ENCODE results near the gene HELQ. TPM values are rescaled to one million over a fixed set of nuclear protein-coding genes. Genes with fewer than 3 reads are reported as not detected.

Gene HELQ
- total and polyA plus RNA-seq, 10 of the 15 experiments (the other 5 are each of a cell fraction or from before 2014, with no cell fraction given) = 4.5 to 13.3 (median 10.6) TPM

DNA sequence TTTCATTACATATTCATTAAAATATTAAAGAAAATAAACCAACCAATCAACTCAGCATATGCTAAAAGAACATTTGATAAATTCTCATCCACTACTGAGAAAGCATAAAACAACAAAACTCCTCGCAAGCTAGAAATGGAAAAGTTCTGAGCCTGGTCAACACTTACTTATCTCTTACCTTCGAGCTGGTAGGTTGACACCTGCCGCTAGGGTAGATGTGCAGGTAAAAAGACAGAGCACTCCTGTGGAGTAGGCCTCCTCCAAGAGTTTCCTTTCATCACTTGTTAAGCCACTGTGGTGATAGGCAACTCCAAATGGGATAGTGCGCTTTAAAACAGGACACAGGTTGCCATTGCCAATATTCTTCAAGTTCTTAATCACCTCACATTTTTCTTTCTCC is 18.9 kb downstream of the HELQ start:
- in situ Hi-C loops (cut with MboI) = no loop called here

DNA sequence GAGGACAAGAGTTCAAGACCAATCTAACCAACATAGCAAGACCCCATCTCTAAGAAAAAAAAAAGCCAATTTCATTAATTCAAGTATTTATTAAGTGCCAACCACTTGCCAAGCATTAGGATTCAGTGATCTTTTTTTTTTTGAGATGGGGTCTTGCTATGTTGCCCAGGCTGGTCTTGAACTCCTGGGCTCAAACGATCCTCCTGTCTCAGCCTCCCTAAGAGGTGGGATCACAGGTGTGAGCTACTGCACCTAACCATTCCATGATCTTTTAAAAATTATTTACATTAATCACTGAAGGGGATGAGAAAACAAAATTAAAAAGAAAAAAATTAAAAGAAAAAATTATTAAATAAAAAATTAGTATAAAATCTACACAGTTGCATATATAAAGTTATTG is 24.4 kb downstream of the HELQ start:
- Histone ChIP-seq H3K9ac (ENCODE audit: control insufficient read depth, insufficient read depth, low read length) (no peak overlapping the region), H2AFZ (ENCODE audit: control insufficient read depth, low read depth, low read length) (no peak overlapping the region), H3K4me1 (ENCODE audit: control insufficient read depth, insufficient read depth, low read length) (no peaks in the 10 kb centered on the region), H3K36me3 (ENCODE audit: control insufficient read depth in 2 of 2, insufficient read depth in 2 of 2, low read length in 1 of 2) (peaks cover 0 to 8% of the 10 kb centered on the region in 2 experiments; a peak in 1 of 4 replicates), H3K79me2 (ENCODE audit: control insufficient read depth, insufficient read depth, low read length) (no peaks in the 10 kb centered on the region), H4K20me1 (ENCODE audit: control insufficient read depth, insufficient read depth) (no peaks in the 10 kb centered on the region), H3K27ac (ENCODE audit: control insufficient read depth, insufficient read depth) (no peak overlapping the region), H3K4me3 (no peak overlapping the region), H3K9me3 (replicated peaks; ENCODE audit: control insufficient read depth, insufficient read depth, low read length) (no peaks in the 10 kb centered on the region), H3K27me3 (replicated peaks in 1 of 2; ENCODE audit: control insufficient read depth in 2 of 2, insufficient read depth in 2 of 2, low read length in 1 of 2) (no peaks in the 10 kb centered on the region), H3K4me2 (ENCODE audit: control insufficient read depth, insufficient read depth) (no peak overlapping the region)
- ChIA-PET RAD21 (ENCODE audit: unreplicated experiment) (no interaction called here), CTCF (no interaction called here), POLR2A (no interaction called here), SMC1A (ENCODE audit: uncharacterized antibody, unreplicated experiment) (no interaction called here)
- FAIRE-seq = no peak
- no TSS peak for BruUV-seq (replicated peaks)
- intact Hi-C loops (cut with micrococcal nuclease; ENCODE audit: unreplicated experiment) (no loop called here), in situ Hi-C loops (cut with MboI) (no loop called here)
- ATAC-seq = no peak
- WGBS (ENCODE audit: insufficient coverage, insufficient replicate concordance, low lambda C conversion rate, missing lambda C conversion rate) = 100% methylated on average over 1 of the region's 1 CpG
- DNase-seq (ENCODE audit: low read depth, low spot score) = no peak
- TF ChIP-seq HDAC6 (IDR thresholded peaks at IDR 0.05; ENCODE audit: unreplicated experiment) (no peak), MYC (IDR thresholded peaks at IDR 0.05; ENCODE audit: insufficient read depth, insufficient read length, insufficient replicate concordance, low read length, severe bottlenecking) (no peak), RCOR1 (conservative IDR thresholded peaks at IDR 0.05; ENCODE audit: low read depth, low read length) (no peak), USF2 (IDR thresholded peaks at IDR 0.05; ENCODE audit: borderline replicate concordance, low read depth, low read length) (no peak), SP1 (IDR thresholded peaks at IDR 0.05; ENCODE audit: low read depth, low read length) (no peak), HDGF (IDR thresholded peaks at IDR 0.05) (no peak), BHLHE40 (IDR thresholded peaks at IDR 0.05; ENCODE audit: borderline replicate concordance in 1 of 2, low read depth in 2 of 2, low read length in 1 of 2) (no peak), YY1 (IDR thresholded peaks at IDR 0.05; ENCODE audit: low read depth, low read length) (no peak), CBX3 (IDR thresholded peaks at IDR 0.05; ENCODE audit: borderline replicate concordance, low read depth) (no peak)

More for the DNA sequence above, 18.9 kb downstream of the HELQ start:
- ChIA-PET POLR2A (interaction anchor here (0.6 kb wide), 1 partner anchor 38 kb away, joined by 3 read pairs; no protein-coding TSS in a partner anchor), CTCF (no interaction called here), SMC1A (ENCODE audit: uncharacterized antibody, unreplicated experiment) (interaction anchor here (0.7 kb wide), 1 partner anchor 13 kb away, joined by 4 read pairs; no protein-coding TSS in a partner anchor), RAD21 (ENCODE audit: unreplicated experiment) (no interaction called here)
- WGBS (ENCODE audit: insufficient coverage, insufficient replicate concordance, low lambda C conversion rate, missing lambda C conversion rate) = 96% methylated on average over 4 of the region's 4 CpGs
- Histone ChIP-seq H3K36me3 (ENCODE audit: control insufficient read depth in 2 of 2, insufficient read depth in 2 of 2, low read length in 1 of 2) (peaks cover 0 to 8% of the 10 kb centered on the region in 2 experiments; a peak in 1 of 4 replicates), H3K27ac (ENCODE audit: control insufficient read depth, insufficient read depth) (no peak overlapping the region), H3K79me2 (ENCODE audit: control insufficient read depth, insufficient read depth, low read length) (no peaks in the 10 kb centered on the region), H3K27me3 (replicated peaks in 1 of 2; ENCODE audit: control insufficient read depth in 2 of 2, insufficient read depth in 2 of 2, low read length in 1 of 2) (no peaks in the 10 kb centered on the region), H3K4me2 (ENCODE audit: control insufficient read depth, insufficient read depth) (no peak overlapping the region), H4K20me1 (ENCODE audit: control insufficient read depth, insufficient read depth) (no peaks in the 10 kb centered on the region), H3K4me1 (ENCODE audit: control insufficient read depth, insufficient read depth, low read length) (no peaks in the 10 kb centered on the region), H3K4me3 (no peak overlapping the region), H3K9ac (ENCODE audit: control insufficient read depth, insufficient read depth, low read length) (no peak overlapping the region), H2AFZ (ENCODE audit: control insufficient read depth, low read depth, low read length) (no peak overlapping the region), H3K9me3 (replicated peaks; ENCODE audit: control insufficient read depth, insufficient read depth, low read length) (no peaks in the 10 kb centered on the region)
- TF ChIP-seq RBBP5 (conservative IDR thresholded peaks at IDR 0.05) (no peak), EZH2 (IDR thresholded peaks at IDR 0.05; ENCODE audit: borderline replicate concordance, control insufficient read depth, low read depth, low read length) (no peak), NBN (IDR thresholded peaks at IDR 0.05) (no peak), BMI1 (IDR thresholded peaks at IDR 0.05; ENCODE audit: borderline replicate concordance) (no peak)
- TF ChIP-seq, protein P1, sequence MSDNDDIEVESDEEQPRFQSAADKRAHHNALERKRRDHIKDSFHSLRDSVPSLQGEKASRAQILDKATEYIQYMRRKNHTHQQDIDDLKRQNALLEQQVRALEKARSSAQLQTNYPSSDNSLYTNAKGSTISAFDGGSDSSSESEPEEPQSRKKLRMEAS (IDR thresholded peaks at IDR 0.05; ENCODE audit: low read depth, low read length) = no peak
- TF ChIP-seq, protein P2, sequence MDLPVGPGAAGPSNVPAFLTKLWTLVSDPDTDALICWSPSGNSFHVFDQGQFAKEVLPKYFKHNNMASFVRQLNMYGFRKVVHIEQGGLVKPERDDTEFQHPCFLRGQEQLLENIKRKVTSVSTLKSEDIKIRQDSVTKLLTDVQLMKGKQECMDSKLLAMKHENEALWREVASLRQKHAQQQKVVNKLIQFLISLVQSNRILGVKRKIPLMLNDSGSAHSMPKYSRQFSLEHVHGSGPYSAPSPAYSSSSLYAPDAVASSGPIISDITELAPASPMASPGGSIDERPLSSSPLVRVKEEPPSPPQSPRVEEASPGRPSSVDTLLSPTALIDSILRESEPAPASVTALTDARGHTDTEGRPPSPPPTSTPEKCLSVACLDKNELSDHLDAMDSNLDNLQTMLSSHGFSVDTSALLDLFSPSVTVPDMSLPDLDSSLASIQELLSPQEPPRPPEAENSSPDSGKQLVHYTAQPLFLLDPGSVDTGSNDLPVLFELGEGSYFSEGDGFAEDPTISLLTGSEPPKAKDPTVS (IDR thresholded peaks at IDR 0.05; ENCODE audit: low read depth, low read length) = no peak
- intact Hi-C loops (cut with micrococcal nuclease; ENCODE audit: unreplicated experiment) = no loop called here
- DNase-seq (ENCODE audit: low read depth, low spot score) (no peak), ATAC-seq (no peak), FAIRE-seq (no peak)
- no TSS peak for BruUV-seq (replicated peaks)
